Tibial artery (tissue), 4 donors: ENCODE results near the gene RGS14.

ENCODE experiments used
- DNase-seq, 2 donors: peaks; one replicate each; pipeline ENCODE4 v3.0.0-alpha.2; 2019
- H3K27ac ChIP-seq, 2 donors: fragments of 200-600 bp; sonication (generic) in 1 of 2; 1 replicate in 1 of 2; 2 replicates in 1 of 2; pipeline ENCODE4 v1.5.1; 2018 to 2019; ENCODE audit warnings: mild to moderate bottlenecking in 1 of 2
- H3K27me3 ChIP-seq, 2 donors: fragments of 200-600 bp; sonication (generic) in 1 of 2; one replicate each; pipeline versions ENCODE4 v1.5.1 to v1.6.0; 2016 to 2019
- H3K36me3 ChIP-seq, 3 donors: fragments of 200-600 bp; sonication (generic) in 2 of 3; one replicate each; pipeline ENCODE4 v1.5.1; 2016 to 2019; ENCODE audit warnings: mild to moderate bottlenecking in 2 of 3
- H3K4me1 ChIP-seq, 4 donors: fragments of 200-600 bp; sonication (generic) in 2 of 4; 1 replicate in 3 of 4; 2 replicates in 1 of 4; pipeline ENCODE4 v1.5.1; 2016 to 2019
- H3K4me3 ChIP-seq, 2 donors: fragments of 200-600 bp; sonication (generic) in 1 of 2; 1 replicate in 1 of 2; 2 replicates in 1 of 2; pipeline ENCODE4 v1.5.1; 2018 to 2019; ENCODE audit warnings: mild to moderate bottlenecking in 2 of 2
- H3K9me3 ChIP-seq, 3 donors: fragments of 200-600 bp; sonication (generic) in 1 of 3; one replicate each; pipeline ENCODE4 v1.5.1; 2016 to 2019
- CTCF ChIP-seq, 2 experiments: fragments of 200-600 bp in 1 of 2; fragments of 450-650 bp in 1 of 2; IDR thresholded peaks; one replicate each; pipeline ENCODE4 v1.5.1; 2017 to 2019; ENCODE audit warnings: antibody characterized with exemption in 2 of 2, mild to moderate bottlenecking in 1 of 2, moderate library complexity in 1 of 2
- intact Hi-C: fragments of 100-400 bp; cut with DNase I; formaldehyde crosslinking; loops from one replicate; pipeline ENCODE4 v1.15.0; 2023; ENCODE audit warnings: low total_unique reads

Gene RGS14

GRCh38 chr5:177377851-177378776 lies 20.4 kb downstream of the RGS14 start:
- no peak for TF ChIP-seq CTCF (IDR thresholded peaks at IDR 0.05)
- Histone ChIP-seq H3K27ac (no peak overlapping the region), H3K36me3 (no peaks in the 10 kb centered on the region), H3K27me3 (peaks cover 0 to 28% of the 10 kb centered on the region in 2 donors), H3K9me3 (no peaks in the 10 kb centered on the region), H3K4me1 (no peaks in the 10 kb centered on the region), H3K4me3 (no peak overlapping the region)
- DNase-seq = no peak
- intact Hi-C loops = no loop called here

GRCh38 chr5:177378884-177379883 lies 21.5 kb downstream of the RGS14 start:
- no peak for DNase-seq
- no peaks in the 10 kb centered on the region for H3K4me1 ChIP-seq
- peaks cover 0 to 30% of the 10 kb centered on the region in 2 donors for H3K27me3 ChIP-seq
- intact Hi-C loops = no loop called here
- TF ChIP-seq CTCF (IDR thresholded peaks at IDR 0.05) = no peak
- H3K4me3 ChIP-seq = no peak overlapping the region
- H3K9me3 ChIP-seq = no peaks in the 10 kb centered on the region
- no peak overlapping the region for H3K27ac ChIP-seq
- H3K36me3 ChIP-seq = no peaks in the 10 kb centered on the region

GRCh38 chr5:177380805-177381126 lies 23.0 kb downstream of the RGS14 start:
- intact Hi-C loops = no loop called here
- H3K4me3 ChIP-seq = no peak overlapping the region
- no peak for TF ChIP-seq CTCF (IDR thresholded peaks at IDR 0.05)
- H3K4me1 ChIP-seq = no peaks in the 10 kb centered on the region
- DNase-seq = no peak
- no peak overlapping the region for H3K27ac ChIP-seq
- H3K36me3 ChIP-seq = no peaks in the 10 kb centered on the region
- peaks cover 0 to 45% of the 10 kb centered on the region in 2 donors for H3K27me3 ChIP-seq
- no peaks in the 10 kb centered on the region for H3K9me3 ChIP-seq

- DNase-seq = no peak
- H3K27ac ChIP-seq = no peak overlapping the region
- no peak for TF ChIP-seq CTCF (IDR thresholded peaks at IDR 0.05)
Observed at GRCh38 chr5:177382423-177383029, 24.8 kb downstream of the RGS14 start.

GRCh38 chr5:177383181-177383580 lies 25.5 kb downstream of the RGS14 start:
- intact Hi-C loops = no loop called here
- DNase-seq = no peak
- Histone ChIP-seq H3K27me3 (peaks cover 0 to 61% of the 10 kb centered on the region in 2 donors), H3K4me3 (no peak overlapping the region), H3K4me1 (no peaks in the 10 kb centered on the region), H3K9me3 (no peaks in the 10 kb centered on the region), H3K36me3 (no peaks in the 10 kb centered on the region), H3K27ac (no peak overlapping the region)
- TF ChIP-seq CTCF (IDR thresholded peaks at IDR 0.05) = no peak

More at GRCh38 chr5:177382423-177383029, 24.8 kb downstream of the RGS14 start:
- no peak overlapping the region for H3K4me3 ChIP-seq
- H3K36me3 ChIP-seq = no peaks in the 10 kb centered on the region
- no peaks in the 10 kb centered on the region for H3K4me1 ChIP-seq
- no peaks in the 10 kb centered on the region for H3K9me3 ChIP-seq
- intact Hi-C loops = no loop called here
- H3K27me3 ChIP-seq = peaks cover 0 to 56% of the 10 kb centered on the region in 2 donors
